ENCODE results near the gene LRMDA. TPM values are rescaled to one million over a fixed set of nuclear protein-coding genes. Genes with fewer than 3 reads are reported as not detected.

LRMDA gene
- total RNA-seq, 2 donors from 2014 or later: 9.6 to 12.6 TPM

GRCh38 chr10:76497666-76498065 is 1066.2 kb downstream of the LRMDA start:
- Histone ChIP-seq H3K36me3 (no peaks in the 10 kb centered on the region), H3K9me3 (no peaks in the 10 kb centered on the region), H3K27ac (no peak overlapping the region), H3K4me3 (no peak overlapping the region), H3K27me3 (replicated peaks; ENCODE audit: insufficient read depth) (no peaks in the 10 kb centered on the region), H3K4me1 (replicated peaks) (no peaks in the 10 kb centered on the region)
- TF ChIP-seq CTCF (IDR thresholded peaks at IDR 0.05): no peak
- TF ChIP-seq POLR2A (IDR thresholded peaks at IDR 0.05): no peak
- TF ChIP-seq POLR2AphosphoS5 (IDR thresholded peaks at IDR 0.05): no peak
- intact Hi-C loops (cut with DNase I): no loop called here
- no peak for DNase-seq (ENCODE audit: low spot score)

GRCh38 chr10:76504823-76505222 is 1073.4 kb downstream of the LRMDA start:
- no peaks in the 10 kb centered on the region for H3K9me3 ChIP-seq
- TF ChIP-seq POLR2AphosphoS5 (IDR thresholded peaks at IDR 0.05): no peak
- no peak for TF ChIP-seq CTCF (IDR thresholded peaks at IDR 0.05)
- TF ChIP-seq POLR2A (IDR thresholded peaks at IDR 0.05): no peak
- H3K4me3 ChIP-seq: no peak overlapping the region
- no peaks in the 10 kb centered on the region for H3K4me1 ChIP-seq (replicated peaks)
- H3K36me3 ChIP-seq: no peaks in the 10 kb centered on the region
- H3K27me3 ChIP-seq (replicated peaks; ENCODE audit: insufficient read depth): no peaks in the 10 kb centered on the region
- DNase-seq (ENCODE audit: low spot score): no peak
- intact Hi-C loops (cut with DNase I): no loop called here
- WGBS: 100% methylated on average over 1 of the region's 1 CpG
- H3K27ac ChIP-seq: no peak overlapping the region

GRCh38 chr10:76509446-76509845 is 1078.0 kb downstream of the LRMDA start:
- Histone ChIP-seq H3K4me1 (replicated peaks) (no peaks in the 10 kb centered on the region), H3K27me3 (replicated peaks; ENCODE audit: insufficient read depth) (no peaks in the 10 kb centered on the region), H3K9me3 (no peaks in the 10 kb centered on the region), H3K36me3 (no peaks in the 10 kb centered on the region), H3K27ac (no peak overlapping the region), H3K4me3 (no peak overlapping the region)
- no peak for DNase-seq (ENCODE audit: low spot score)
- intact Hi-C loops (cut with DNase I): no loop called here
- TF ChIP-seq POLR2A (IDR thresholded peaks at IDR 0.05) (no peak), CTCF (IDR thresholded peaks at IDR 0.05) (no peak), POLR2AphosphoS5 (IDR thresholded peaks at IDR 0.05) (no peak)
- WGBS: 25% methylated on average over 3 of the region's 3 CpGs

- 87% methylated on average over 2 of the region's 2 CpGs for WGBS
Measured at GRCh38 chr10:76514321-76514720, 1082.9 kb downstream of the LRMDA start.

GRCh38 chr10:76514869-76515268 is 1083.4 kb downstream of the LRMDA start:
- intact Hi-C loops (cut with DNase I): no loop called here
- Histone ChIP-seq H3K4me1 (replicated peaks) (no peaks in the 10 kb centered on the region), H3K27ac (no peak overlapping the region), H3K9me3 (no peaks in the 10 kb centered on the region), H3K36me3 (no peaks in the 10 kb centered on the region), H3K27me3 (replicated peaks; ENCODE audit: insufficient read depth) (no peaks in the 10 kb centered on the region), H3K4me3 (no peak overlapping the region)
- 50% methylated on average over 1 of the region's 1 CpG for WGBS
- DNase-seq (ENCODE audit: low spot score): no peak
- TF ChIP-seq POLR2AphosphoS5 (IDR thresholded peaks at IDR 0.05): no peak
- no peak for TF ChIP-seq CTCF (IDR thresholded peaks at IDR 0.05)
- no peak for TF ChIP-seq POLR2A (IDR thresholded peaks at IDR 0.05)

More at GRCh38 chr10:76514321-76514720, 1082.9 kb downstream of the LRMDA start:
- Histone ChIP-seq H3K4me3 (no peak overlapping the region), H3K27me3 (replicated peaks; ENCODE audit: insufficient read depth) (no peaks in the 10 kb centered on the region), H3K36me3 (no peaks in the 10 kb centered on the region), H3K9me3 (no peaks in the 10 kb centered on the region), H3K4me1 (replicated peaks) (no peaks in the 10 kb centered on the region), H3K27ac (no peak overlapping the region)
- DNase-seq (ENCODE audit: low spot score): no peak
- TF ChIP-seq POLR2A (IDR thresholded peaks at IDR 0.05) (no peak), POLR2AphosphoS5 (IDR thresholded peaks at IDR 0.05) (no peak)
- intact Hi-C loops (cut with DNase I): no loop called here
